ENCODE results near the gene NPAS2. TPM values are rescaled to one million over a fixed set of nuclear protein-coding genes. Genes with fewer than 3 reads are reported as not detected.

The NPAS2 gene
- total and polyA plus RNA-seq, 2 of the 8 experiments (the other 6 are each of a cell fraction or from before 2014, with no cell fraction given): 1.8 to 1.9 TPM

GRCh38 chr2:100984892-100985307, 165.0 kb downstream of the NPAS2 start (continued):
- TF ChIP-seq CBX5 (IDR thresholded peaks at IDR 0.05; ENCODE audit: low read depth, low read length): no peak
- peak; percentile 84 to 96 (median 90) for TF ChIP-seq CTCF (IDR thresholded peaks at IDR 0.05; ENCODE audit: control extremely low read depth in 1 of 3, insufficient read depth in 1 of 3, low read depth in 1 of 3, low read length in 3 of 3)
- TF ChIP-seq EZH2 (IDR thresholded peaks at IDR 0.05; ENCODE audit: low read depth, low read length, severe bottlenecking): no peak
- TF ChIP-seq JUN (IDR thresholded peaks at IDR 0.05; ENCODE audit: low read depth, low read length): no peak
- TF ChIP-seq EGR1 (IDR thresholded peaks at IDR 0.05; ENCODE audit: borderline replicate concordance, low read depth, low read length): no peak
- TF ChIP-seq RBBP5 (IDR thresholded peaks at IDR 0.05; ENCODE audit: borderline replicate concordance, low read depth, low read length): no peak
- no peak for TF ChIP-seq CHD7 (IDR thresholded peaks at IDR 0.05; ENCODE audit: insufficient replicate concordance, low read length)
- no peak for TF ChIP-seq YY1 (IDR thresholded peaks at IDR 0.05; ENCODE audit: low read depth, low read length)

All from H1 (cell line).